ENCODE measurements around the gene GARNL3.

GARNL3 gene

DNA sequence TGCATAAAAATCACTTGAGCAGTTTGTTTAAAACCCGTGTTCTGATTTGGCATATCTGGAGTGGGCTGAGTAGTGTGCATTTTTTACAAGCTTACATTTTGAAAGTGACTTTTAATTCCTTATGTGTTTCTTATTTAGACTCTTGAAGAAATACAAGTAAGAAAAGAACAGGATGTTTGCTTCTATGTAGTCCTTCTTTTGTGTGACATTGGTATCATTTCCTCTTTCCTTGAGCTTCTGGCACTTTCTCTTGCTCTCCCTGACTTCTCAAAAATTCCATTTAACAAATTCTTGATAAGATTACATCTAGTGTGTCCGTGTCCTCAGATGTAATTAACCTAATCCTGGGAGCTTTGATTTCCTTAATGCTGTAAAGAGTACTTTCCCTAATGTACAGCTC is 12.5 kb downstream of the GARNL3 start:
- DNase-seq (ENCODE audit: low read depth in 2 of 2) = no peak

DNA sequence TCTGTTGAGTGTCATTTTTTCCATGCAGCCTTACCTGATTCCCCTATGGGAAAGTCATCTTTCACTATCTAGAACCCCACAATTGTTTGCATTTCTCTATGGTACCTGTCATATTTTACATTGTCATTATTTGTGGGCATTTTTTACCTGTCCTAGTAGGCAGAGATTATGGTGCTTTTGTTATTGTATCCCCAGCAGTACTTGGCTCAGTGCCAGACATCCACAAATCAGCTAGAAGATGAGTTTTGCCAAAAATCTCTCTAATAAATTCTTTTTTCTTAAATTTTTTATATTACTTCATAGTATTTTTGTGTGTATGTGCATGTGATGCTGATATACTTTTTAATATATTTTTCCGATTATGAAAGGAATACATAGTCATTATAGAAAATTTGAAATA is 13.2 kb downstream of the GARNL3 start:
- DNase-seq (ENCODE audit: low read depth in 2 of 2) = no peak

DNA sequence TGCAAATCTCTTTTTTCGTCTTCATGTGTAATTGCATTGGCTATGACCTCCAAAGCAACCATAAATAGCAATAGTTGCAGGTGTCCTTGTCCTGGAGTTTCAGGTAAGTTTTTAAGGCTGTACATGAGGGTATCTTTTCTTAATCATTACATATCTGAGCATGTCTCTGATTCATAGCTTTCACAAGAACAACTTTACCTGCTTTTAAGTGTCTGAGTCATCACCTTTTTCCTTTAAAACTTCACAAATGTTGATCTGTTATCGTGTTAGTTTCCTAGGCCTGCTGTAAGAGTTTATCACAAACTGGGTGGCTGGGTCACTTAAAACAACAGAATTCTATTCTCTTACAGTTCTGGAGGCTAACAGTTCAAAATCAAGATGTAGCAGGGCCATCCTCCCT is 13.8 kb downstream of the GARNL3 start:
- DNase-seq (ENCODE audit: low read depth in 2 of 2) = no peak

DNA sequence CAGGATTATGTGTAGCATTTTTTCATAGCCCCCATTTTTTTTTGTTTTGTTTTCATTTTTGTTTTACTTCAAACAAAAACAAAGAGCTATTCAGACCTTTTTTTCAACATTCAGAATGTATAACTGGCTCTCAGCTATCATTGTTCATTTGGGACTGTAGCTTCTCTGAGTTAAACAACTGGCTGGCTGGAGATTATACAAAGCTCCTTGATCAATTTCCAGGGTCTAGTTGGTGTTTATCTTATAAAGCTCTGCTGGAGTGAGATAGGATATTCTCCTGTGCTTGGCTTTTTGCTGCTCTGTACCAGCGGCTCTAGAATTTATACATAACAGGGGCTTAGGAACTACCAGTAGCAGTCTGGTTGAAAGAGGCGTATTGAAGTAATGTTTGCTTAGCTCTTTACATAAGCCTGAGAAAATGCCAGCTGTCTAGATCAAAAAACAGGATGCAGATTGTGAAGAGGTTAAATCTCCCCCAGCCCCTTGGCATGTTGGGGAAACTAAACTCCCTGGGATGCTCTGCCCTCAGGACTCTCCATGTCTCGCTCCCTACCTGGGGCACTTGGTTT is 15.2 kb downstream of the GARNL3 start:
- no peak for DNase-seq (ENCODE audit: low read depth in 2 of 2)

DNA sequence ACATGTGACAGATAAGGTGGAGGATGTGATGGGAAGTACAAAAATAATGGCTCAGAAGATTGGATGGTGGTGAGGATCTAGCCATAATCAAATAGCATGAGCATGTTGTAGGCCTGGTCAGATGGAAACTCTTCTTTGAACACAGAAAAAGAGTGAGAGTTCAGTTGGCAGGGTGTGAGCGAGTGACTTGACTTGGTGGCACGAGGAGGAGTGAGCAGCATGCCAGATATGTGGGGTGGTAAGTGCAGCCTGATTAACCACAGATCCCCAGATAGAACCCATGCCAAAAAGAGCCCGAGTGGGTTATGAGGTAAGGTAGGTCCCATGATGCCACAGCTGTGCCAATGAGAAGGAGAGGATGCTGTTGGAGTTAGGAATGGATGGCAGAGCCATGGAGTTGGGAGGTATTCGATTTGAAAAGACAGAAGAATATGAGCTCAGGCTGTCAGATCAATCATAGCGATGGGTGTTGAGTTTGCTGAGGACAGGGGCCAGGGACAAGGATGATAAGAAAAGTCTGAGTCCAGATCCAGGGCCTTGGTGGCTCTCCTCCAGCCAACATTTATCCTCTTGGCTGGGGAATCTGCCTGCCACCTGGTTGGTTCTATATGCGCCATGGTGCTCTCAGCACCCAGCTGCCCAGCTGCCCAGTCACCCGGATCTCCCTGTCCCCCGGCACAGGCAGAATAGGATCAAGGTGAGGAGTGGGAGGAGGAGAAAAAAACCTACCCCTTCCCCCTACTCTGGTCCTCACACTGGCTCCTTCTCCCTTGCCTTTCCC is 16.5 kb downstream of the GARNL3 start:
- no peak for DNase-seq (ENCODE audit: low read depth in 2 of 2)

DNA sequence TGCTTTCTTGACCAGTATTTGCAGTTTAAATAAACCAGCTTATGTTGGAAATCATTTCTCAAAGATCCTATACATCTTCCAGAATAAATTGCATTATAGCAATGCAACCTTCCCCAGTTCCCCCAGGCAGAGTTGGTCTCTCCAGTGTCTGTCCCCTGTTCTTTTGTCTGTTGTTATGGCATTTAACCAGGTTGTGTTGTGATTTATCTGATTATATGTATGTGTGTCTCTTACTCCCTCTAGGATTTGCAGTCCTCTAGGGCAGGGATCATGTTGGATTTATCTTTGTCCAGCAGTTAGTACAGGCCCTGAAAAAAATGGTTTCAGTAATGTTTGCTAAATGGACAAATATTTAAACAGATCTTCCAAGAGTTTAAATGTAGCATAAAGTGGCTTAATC is 17.3 kb downstream of the GARNL3 start:
- DNase-seq (ENCODE audit: low read depth in 2 of 2) = no peak

DNA sequence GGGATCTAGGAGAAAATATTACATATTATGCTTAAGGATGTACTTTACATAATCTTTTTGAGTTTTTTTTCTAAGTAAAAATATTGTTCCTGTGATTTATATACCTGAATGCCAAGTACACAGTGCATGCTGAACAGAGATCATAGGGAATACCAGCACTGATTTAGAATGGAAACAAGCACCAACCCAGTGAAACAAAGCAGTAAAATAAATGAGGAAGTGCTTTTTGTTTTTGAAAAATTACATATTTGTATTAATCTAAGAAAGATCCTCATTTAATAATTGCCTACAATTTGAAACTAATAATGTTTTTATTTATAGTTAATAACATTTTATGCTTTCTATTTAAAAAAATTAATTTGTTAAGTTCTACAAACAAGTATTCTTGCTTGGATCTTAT is 18.0 kb downstream of the GARNL3 start:
- no peak for DNase-seq (ENCODE audit: low read depth in 2 of 2)

DNA sequence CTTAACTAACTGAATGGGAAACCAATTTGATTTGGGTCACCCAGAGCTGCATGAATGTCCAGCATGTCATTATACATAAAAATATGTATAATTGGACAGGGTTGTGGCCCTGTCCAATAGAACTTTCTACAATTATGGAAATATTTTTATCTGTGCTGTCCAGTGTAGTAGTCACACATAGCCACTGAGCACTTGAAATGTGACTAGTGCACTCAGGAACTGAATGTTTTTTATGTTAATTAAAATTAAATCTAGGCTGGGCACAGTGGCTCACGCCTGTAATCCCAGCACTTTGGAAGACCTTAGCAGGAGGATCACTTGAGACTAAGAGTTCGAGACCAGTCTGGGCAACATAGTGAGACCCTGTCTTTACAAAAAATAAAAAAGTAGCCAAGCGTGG is 18.6 kb downstream of the GARNL3 start:
- no peak for DNase-seq (ENCODE audit: low read depth in 2 of 2)

DNA sequence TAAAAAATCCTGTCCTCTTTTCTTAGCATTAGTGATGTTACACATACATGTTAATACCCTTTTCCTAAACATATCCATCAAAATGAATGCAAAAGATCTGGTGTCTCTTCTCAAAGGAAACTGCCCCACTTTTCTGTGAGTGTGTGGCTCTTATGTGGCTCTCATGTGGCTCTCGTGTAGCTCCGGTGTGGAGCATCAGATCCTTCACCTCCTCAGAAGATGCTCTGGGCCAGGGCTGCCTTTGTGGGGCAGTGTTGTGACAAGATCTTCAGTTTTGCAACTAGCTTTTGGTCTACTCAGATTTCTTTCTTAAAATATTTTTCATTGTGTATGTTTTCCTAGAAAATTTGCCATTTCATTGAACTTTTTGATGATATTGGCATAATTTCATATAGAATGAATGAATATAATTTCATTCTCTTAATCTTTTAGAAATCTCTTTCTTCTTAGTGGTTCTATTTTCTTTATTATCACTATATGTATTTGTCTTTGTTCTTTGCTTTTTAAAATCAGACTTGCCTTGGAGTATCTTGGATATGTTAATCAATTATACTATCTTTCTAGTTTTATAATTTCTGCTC is 19.4 kb downstream of the GARNL3 start:
- DNase-seq (ENCODE audit: low read depth in 2 of 2) = peak in 1 of 2 experiments; percentile 2

DNA sequence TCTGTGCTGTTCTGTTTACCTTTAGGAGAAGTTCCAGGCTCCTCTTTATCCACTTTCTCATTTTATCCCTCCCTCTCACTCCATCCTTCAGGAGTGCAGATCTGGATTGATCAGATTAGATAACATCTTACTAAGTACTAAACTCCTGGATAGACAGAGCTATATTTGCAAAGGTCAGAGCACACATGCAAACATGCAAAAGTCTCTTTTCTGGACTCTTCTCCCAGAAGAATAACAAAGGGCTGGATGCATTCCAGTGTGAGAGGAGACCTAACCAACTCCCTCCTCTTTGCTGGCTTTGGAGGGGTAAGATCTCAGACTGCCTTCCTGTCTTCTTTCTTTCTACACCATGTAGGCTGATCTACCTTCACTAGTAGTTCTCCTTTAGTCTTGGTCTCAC is 21.4 kb downstream of the GARNL3 start:
- no peak for DNase-seq (ENCODE audit: low read depth in 2 of 2)

DNA sequence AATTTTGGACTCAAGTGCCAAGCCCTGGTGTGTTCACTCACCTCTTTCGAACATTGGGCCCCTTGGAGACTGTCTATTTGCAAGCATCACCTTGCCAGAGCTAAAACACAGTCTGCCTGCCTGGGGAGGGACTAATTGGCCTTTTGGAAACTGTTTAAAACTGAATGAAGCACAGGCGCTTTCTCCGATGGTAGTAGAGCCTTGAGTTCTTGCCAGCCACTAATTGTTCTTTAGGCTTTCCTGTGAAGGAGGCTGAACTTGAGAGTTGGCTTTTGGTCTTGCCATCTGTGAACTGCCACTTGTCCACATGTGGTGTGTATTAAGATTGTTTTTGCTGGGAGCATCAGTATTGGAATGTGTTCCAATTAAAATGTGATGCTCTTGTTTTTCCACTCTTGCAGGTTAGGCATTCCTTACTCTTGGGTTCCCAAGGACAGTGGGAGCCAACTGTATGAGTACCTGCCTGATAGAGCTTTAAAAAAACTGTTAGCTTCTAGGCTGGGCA is 26.0 kb downstream of the GARNL3 start:
- DNase-seq (ENCODE audit: low read depth in 2 of 2) = no peak

DNA sequence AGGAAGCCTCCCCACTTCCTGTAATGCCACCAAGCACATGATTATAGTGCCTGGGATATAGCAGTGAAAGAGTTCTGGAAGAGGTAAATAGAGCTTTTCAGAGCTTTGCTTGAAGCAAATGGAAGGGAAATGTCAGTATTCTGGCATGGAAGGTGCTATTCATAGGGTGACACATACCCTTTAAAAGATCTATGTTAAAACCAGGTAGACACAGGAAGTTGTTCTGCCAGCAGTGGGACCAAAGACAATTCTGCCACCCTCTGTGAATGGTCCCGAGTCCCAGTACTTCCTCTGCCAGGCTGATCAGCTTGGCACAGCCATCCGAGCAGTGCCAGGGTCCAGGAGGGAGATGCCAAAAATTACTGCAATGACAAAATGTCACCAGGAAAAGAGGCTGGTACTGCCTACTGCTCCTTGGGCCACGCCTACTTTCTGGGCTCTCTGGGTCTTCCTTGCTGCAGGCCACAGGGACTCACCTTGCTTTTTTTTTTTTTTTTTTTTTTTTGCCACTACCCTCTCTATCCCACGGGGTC is 26.7 kb downstream of the GARNL3 start:
- DNase-seq (ENCODE audit: low read depth in 2 of 2) = no peak

DNA sequence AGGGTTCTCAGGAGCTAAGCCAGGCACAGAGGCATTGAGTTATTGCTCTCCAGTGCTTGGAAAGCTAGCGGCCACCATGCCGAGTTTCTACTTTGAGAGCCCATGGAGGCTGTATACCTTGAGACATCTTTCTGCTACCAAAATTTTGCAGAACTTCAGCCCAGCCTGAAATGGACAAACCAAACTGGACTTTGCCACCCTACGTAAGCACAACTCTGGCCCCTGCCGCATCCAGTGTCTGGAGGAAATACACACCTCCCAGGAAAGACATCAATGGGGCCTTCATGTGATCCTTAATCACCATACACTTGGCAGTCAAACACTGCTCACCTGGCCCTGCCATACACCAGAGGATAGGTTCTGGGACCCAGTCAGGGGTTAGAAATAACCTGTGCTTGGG is 27.8 kb downstream of the GARNL3 start:
- DNase-seq (ENCODE audit: low read depth in 2 of 2) = no peak

DNA sequence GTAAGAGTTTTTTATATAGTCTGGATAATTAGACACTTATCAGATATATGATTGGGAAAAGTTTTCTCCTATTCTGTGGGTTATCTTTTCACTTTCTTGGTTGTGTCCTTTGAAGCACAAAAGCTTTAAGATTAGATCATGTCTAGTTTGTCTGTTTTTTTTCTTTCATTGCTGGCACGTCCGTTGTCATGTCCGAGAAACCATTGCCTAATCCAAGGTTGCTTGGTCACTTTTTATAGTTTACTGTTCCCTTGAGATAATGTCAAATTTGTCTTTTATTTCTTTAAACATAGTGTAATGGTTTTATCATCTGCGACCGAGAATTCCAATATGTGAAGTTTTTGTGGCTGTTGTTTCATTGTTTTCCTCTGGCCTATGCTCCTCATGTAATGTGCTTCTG is 28.8 kb downstream of the GARNL3 start:
- no peak for DNase-seq (ENCODE audit: low read depth in 2 of 2)

DNA sequence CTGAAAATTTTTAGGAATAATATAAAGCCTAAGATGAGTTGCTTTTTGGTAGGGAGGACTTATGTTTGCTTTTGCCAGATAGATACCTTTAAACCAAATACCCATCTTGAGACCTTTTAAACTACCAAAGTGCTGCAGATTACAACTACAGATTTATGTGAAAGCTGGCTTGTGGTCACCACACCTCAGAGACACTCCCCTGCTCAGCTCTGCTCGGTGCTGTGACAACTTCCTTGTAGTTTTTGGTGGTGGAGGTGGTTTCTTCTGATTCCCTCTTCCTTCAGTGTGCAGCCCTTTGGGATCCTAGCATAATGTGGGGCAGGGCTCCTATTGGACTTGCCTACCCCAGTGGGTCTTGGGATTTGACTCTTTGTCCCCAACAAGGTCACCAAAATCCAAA is 29.2 kb downstream of the GARNL3 start:
- no peak for DNase-seq (ENCODE audit: low read depth in 2 of 2)

DNA sequence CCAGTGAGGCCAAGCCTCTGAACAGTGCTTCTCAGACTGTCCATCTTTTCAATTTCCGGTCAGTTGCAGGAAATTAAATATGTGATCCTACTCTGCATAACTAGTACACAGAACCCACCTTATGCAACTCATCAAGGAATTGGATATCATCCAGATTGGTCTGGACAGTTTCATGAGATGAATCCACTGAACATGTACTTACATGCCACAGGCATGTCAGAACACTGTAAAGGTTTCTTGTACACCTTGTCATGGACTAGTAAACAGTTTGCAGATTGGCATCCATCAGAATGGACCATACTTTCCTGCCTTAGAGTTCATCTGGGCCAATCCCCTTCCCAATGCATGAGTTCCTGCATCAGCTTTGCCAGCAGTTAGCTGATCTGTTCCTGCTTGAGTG is 30.4 kb downstream of the GARNL3 start:
- no peak for DNase-seq (ENCODE audit: low read depth in 2 of 2)

DNA sequence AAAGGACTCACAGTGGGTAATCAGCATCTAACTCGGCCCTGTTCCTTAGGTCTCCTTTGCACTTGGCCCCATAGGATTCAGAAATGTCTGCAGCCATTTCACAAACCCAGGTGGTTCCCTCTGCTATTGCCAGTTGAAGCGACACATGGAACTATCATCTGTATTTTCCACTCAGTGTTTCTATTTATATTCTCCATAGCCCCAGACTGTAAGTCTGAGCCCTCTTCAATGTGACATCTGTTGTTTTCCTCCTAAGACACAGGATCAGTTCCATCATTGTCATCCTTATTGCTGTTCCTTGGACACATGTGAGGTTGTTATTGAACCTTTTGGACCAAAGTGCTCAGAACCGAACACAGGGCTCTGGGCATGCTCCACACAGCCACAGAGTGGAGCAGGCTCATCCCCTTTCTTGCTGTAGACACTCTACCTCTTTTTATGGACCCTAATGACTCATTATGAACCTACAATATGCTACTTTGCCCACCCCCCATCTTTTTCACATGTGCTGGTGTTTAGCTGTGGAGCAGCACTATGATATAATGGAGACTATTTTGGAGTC is 36.4 kb downstream of the GARNL3 start:
- DNase-seq (ENCODE audit: low read depth in 2 of 2) = no peak

DNA sequence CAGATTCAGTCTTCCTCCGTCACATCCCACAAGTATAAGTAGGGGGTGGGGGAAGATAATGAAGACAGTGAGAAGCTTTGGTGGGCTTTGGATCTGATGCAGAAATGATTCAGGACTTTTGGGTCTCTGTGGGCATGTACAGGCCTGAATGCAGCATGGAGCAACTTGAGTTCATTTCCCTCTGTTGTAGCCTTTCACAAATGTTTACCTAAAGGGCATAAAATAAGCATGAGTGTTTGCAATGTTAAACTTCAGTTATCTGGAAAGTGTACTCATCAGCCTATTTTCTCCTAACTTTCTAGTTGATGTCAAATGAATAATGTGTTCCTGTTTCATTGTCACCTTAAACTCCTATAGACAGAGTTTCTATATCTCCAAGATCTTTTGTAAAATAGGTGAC is 39.3 kb downstream of the GARNL3 start:
- no peak for DNase-seq (ENCODE audit: low read depth in 2 of 2)

DNA sequence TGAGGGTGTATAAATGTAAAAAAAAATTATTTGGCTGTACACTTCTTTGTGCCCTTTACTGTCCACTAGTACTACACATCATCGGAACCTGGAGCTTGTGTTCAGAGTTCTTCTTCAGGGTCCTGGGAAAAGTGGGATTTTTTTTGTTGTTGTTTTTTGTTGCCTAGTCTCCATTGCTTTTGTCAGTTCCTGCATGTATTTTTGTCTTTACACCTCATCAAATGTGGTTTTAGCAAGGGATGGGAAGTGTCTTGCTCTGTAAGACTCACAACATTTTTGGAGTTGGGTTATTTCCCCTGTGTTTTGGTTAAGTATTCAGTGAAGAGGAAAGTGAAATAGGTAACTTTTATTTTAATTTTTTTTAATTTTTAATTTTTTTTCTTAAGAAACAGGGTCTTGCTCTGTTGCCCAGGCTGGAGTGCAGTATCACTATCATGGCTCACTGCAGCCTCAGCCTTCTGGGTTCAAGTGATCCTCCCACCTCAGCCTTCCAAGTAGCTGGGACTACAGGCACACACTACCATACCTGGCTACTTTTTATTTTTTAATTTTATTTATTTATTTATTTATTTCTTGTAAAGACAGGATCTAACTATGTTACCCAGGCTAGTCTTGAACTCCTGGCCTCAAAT is 40.7 kb downstream of the GARNL3 start:
- no peak for DNase-seq (ENCODE audit: low read depth in 2 of 2)

DNA sequence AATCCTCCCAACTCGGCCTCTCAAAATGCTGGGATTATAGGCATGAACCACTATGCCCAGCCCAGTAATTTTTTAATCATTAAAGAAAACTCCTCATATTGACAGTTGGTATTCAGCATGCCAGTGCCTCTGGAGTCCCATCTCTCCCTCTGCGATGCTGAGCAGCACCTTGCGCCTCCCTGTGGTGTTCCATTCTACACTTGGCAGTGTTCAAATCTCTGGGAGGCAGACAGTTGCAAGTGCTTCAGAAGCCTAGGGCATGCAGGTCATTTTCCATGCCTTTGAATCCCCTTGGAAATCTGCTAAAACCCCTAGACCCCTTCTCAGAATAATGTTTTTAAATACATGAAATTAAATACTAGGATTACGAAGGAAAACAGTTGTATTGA is 41.3 kb downstream of the GARNL3 start:
- DNase-seq (ENCODE audit: low read depth in 2 of 2) = no peak

DNA sequence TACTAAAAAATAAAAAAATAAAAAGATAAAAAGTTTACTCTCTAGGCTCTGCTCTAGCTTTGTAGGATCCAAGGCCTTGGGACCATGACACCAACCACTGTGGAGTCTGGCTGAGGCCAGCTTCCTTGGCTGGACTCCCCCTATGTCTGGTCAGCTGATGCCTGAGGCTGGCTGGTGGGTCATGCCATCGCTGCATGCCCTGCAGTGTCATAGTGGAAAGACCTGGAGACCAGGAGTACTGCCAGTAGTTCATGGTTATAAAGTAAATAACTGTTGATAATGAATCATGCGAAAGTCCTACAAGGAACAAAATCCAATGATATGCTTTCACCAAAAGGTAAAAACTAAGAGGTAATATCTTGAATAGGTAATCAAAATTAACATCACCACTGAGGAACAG is 43.2 kb downstream of the GARNL3 start:
- no peak for DNase-seq (ENCODE audit: low read depth in 2 of 2)

Data from stimulated activated CD4-positive, alpha-beta T cell treated with anti-CD3 and anti-CD28 coated beads, Interleukin-12 subunit alpha, Interleukin-12 subunit beta, amount 100 ng/mL, for 24 hours (primary cell).